CD4-positive, alpha-beta T cell treated with Interleukin-6 at 100 ng/mL for 8 hours (primary cell): ENCODE measurements around the gene WBP2.
A peak's percentile ranks its signal among the peaks of the same experiment; 100 is the strongest.

ENCODE experiments used
- DNase-seq: peaks from one replicate; pipeline ENCODE4 v3.0.0-alpha.2; 2020; ENCODE audit warnings: mixed read lengths, low spot score

WBP2 gene

DNA sequence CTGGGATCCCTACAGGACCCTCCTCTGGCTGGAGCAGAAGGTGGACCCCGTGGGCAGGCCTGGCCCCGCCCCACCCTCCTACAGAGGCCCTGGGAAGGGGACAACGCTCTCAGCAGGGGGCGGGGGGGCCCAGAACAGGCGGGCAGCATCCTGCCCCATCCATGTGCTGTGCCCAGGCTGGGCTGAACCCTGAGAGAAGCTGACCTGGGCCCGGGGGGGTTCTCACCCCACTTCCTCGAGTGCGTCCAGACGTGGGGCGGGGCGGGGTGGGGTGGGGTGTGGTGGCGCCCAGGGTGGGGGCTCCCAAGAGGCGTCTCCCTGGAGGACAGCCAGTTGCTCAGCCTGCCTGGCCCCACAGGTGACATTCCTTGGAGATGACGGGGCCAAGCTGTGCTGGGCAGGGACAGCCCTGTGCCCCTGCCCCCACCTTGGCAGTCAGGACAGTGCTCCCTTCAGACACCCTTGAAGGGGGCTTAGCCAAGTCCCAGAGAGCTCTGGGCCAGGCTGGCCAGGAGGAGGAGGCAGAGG, 10.5 kb downstream of the WBP2 start:
- DNase-seq = no peak

DNA sequence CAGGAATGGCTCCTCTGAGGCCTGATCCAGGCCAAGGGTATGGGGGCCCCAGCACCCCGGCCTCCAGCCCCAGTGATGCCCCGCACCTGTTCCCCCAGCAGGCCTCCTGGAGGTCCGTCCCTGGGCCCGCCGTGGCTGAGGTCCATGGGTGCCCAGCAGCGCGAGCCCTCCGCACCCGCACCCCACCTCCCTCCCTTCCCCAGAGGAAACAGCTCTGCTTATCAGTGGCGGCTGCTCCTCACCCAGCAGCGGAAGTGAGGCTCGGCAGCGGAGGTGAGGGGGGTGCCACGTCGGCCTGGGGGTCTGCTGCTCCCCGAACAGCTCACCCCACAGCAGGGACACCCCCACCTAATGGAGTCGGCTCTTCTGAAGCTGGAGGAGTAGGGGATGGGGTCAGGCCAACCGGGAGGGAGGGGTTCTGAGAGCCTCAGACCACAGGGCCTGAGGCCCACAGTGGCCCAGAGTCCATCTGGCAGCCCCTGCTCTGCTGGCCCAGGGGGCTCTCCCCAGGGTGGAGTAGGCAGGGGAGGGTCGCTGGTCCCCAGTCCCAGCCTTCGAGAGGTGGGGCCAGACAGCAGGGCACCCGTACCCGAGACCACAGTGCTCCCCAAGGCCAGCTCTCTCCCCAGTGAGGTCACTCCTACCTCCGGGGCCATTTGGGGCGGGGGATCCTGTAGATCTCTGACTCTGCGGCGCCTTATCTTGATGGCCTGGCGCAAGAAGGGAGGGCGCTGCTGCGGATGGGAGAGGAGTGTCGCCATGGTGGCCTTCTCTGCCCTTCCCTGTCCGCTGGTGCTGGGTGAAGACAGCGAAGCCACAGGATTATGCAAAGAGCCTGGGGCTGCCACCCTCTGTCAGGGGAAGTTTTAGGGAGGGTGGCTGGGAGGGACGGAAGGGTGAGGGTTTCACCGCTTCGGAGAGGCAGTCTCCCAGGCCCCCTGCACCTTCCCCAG, 11.3 kb downstream of the WBP2 start, which contains the start of gene UNC13D:
TSS of gene UNC13D (minus strand) at position 828 of the 953 bp plus-strand sequence. CDS start at position 761, 67 bp downstream.
- peak; percentile 67 for DNase-seq

DNA sequence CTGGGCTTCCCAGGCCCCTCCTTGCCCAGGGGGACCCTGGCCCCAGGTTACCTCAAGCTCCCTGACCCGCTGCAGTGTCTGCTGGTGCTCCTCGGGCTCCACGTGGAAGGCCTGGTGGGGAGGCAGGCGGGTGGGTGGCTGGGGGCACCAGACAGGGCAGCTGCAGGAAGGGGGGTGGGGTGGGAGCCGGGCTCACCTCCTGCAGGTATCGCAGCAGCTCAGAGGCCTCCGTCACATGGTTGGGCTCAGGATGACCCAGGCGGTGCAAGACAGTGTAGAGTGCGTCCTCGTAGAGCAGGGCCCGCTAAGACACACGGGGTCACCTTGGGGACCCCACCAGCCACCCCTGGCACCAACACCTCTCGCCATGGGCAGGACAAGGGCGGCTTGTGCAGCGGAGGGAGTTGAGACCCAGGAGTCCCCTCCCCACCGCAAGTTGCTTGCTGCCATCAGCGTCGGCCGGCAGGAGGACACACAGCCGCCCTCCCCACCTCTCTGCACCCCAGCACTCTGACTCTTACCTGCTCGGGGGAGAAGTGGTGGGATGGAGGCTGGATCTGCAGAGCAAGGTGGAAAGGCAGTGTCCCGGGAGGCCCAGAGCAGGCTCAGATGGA, 12.1 kb downstream of the WBP2 start:
- peak; percentile 34 for DNase-seq

DNA sequence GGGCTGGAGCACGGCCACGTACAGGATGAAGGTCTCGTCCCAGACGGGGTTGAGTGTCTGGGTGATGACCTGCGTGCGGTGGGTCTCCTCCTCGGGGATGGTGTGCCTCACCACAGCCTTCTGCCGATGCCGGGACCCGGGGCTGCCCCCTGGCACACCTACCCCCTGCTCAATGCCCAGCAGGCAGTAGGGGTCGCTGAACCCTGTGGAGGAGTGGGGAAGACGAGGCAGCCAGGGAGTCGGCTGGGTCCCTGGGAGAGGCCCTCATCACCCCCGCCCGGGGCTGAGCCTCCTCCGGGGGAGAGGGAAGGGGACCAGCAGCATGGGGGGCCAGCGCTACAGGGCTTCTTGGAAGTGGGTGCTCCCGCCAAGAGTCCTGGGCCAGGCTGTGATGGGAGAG, 12.7 kb downstream of the WBP2 start:
- no peak for DNase-seq

DNA sequence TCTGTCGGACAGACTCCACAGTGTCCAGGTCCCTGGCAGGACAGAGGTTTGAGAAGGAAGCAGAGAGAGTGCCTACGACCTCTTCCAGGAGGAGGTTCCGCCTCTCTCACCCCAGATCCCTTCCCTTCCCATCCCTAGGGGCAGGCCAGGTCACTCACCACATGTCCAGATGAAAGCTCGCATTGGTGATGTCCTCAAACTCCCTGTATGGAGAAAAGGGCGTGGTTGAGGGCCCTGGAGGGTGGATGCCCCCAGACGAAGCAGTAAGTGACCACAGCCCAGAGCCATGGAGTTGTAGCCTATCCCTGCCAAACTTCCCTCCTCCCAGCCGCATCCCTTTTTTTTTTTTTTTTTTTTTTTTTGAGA, 14.4 kb downstream of the WBP2 start:
- DNase-seq = no peak

DNA sequence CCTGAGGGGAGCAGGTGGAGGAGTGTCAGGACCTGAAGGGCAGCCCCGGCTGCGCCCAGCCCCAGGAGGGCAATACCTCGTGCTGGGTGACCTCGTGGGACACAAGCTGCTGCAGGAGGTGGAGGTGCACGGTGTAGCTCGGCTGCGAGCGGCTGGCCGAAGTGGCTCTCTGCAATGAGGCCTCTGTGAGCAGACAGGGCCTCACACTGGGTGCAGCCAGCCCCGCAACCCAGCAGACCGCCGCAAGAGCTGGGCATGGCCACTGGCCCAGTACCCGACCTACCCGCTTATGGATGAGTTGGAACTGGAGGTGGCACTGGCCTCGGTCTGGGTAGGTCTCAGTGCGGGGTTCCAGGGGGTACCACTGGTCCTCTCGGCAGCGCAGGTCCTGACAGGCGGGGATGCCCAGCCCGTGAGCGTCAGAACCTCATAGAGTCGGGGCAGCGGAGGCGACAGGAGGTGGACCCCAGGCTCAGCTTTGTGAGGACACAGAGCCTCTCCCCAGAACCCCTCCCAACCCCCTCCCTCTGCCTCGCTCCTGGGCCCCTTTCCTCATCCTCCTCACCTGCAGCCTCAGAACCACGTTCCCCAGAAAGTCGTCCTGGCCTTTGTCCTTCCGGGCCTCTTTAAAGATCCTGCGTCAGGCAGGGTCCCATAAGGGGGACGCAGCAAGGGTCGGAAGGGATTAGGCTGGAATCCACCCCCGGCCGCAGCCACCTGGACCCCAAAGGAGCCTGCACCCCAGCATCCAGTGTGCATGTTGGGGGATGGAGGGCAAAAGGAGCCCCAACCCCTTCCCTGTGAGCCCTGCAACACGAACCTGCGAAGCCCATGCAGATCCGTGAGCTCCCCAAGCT, 15.0 kb downstream of the WBP2 start:
- DNase-seq = no peak

DNA sequence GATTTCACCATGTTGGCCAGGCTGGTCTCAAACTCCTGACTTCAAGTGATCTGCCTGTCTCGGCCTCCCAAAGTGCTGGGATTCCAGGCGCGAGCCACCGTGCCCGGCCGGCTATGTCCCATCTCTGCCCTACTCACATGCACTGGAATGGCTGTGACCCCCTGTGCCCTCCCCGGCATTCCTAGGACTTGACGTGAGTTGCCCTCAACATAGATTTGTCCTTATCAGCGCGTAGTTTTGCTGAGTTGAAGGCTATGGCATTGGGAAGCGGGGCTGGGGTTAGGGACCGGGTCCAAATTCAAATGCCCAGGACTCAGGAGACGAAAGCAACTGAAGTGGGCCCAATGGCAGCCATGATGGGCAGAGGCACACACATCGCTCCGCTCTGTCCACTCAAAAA, 16.7 kb downstream of the WBP2 start:
- no peak for DNase-seq

DNA sequence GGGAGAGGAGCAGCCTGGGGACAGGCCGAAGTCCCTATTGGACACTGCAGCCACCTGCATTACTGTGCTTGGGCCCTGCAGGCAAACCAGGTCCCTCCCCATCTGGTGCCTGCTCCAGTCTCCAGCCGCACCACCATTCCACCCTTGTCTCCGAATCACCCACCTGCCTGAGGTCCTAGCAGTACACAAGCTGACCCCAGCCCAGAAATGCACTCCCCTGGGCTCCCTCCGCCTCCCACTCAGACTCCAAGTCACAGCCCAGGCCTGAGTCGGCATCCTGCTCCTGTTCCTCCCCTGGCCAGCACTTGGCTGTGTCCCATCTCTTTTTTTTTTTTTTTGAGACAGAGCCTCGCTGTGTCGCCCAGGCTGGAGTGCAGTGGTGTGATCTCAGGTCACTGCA, 17.2 kb downstream of the WBP2 start:
- no peak for DNase-seq

DNA sequence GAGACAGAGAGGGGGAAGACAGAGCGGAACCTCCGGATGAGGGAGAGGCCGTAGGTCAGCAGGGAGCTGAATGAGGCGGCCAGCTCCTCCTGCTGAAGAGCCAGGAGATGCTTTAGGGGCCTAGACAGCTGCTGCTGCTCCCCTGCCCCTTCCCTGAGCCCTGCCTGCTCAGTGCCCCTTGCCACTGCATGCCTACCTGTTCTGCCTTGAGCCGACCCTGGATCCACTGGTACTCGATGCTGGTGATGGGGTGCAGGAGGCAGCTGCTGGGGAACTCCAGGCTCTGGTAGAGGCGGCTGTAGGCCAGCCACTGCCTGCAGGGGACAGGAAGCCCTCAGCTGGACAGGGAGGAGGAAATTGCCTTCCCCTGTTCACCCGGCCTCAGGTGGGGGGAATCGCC, 18.5 kb downstream of the WBP2 start:
- DNase-seq = no peak

DNA sequence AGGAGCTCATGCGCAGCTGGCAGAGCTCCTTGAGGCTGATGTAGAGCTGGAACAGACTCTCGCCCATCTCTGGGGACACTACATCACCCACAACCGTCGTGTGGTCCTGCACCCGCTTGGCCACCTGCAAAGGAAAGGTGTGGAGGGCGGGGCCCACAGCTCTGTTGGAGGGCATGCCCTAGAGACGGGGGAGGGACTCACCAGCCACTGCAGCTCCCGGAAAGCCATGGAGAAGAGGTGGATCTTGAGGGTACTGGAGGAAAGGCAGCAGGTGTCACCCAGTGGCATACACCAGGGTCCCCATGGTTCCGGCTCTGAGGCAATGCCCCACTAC, 19.5 kb downstream of the WBP2 start:
- DNase-seq = no peak

DNA sequence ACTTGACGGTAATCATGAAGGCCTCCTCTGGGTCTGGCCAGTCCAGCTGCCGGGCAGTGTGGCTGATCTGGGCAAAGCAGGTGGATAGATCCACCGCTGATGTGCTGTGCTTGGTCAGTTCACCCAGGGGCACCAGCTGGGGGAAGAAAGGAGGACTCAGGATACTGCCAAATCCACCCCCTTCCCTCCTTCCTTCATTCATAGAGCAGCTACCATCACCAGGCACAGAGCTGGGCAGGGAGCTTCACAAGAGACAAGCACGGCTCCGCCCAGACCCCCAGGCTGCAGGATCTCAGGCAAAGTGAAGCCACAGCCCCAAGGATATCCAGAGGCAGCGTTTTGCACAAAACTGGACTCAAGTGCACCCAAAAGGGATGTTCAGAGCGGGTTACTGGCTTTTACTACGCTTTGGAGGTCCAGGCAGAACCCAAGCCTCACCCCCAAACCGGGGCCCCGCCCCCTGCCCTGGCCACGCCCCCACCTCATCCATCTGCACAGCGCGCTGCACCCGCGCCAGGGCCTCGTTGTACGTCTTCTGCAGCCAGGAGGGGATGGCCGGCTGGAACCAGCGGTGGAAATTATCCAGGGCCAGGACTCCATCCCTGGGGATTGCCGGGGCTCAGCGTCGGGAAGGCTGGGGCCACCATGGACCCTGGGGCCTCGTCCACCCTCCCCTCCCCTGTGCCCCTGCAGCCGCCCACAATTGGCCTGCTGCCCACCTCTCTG, 20.0 kb downstream of the WBP2 start:
- DNase-seq = no peak

DNA sequence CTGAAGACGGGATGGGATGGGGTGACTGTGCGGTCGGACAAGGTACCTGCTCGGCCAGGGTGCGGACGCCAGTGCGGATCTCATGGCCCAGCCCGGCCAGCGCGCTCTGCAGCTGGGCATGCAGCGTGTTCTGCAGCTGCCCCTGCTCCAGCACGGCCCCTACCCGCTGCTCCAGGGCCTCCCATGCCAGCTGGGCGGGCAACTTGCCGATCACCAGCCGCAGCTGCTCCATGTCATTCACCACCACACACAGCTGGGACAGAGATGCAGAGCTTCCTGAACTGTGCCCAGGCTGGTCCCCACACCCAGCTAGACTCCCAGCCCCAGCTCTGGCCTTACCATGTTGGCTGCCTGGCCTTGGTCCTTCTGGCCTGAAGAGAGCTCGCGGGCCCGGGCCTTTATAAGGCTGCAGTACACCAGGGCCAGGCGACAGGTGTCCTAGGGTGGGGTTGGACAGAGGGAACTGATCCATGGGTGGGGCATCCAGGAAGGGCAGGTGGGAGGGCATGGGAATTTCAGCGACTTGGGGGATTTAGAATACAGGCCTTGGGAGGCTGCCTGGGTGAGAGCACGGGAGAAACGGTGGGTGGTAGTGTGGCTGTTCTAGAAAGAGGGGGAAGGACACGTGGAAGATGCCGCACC, 20.7 kb downstream of the WBP2 start:
- no peak for DNase-seq

DNA sequence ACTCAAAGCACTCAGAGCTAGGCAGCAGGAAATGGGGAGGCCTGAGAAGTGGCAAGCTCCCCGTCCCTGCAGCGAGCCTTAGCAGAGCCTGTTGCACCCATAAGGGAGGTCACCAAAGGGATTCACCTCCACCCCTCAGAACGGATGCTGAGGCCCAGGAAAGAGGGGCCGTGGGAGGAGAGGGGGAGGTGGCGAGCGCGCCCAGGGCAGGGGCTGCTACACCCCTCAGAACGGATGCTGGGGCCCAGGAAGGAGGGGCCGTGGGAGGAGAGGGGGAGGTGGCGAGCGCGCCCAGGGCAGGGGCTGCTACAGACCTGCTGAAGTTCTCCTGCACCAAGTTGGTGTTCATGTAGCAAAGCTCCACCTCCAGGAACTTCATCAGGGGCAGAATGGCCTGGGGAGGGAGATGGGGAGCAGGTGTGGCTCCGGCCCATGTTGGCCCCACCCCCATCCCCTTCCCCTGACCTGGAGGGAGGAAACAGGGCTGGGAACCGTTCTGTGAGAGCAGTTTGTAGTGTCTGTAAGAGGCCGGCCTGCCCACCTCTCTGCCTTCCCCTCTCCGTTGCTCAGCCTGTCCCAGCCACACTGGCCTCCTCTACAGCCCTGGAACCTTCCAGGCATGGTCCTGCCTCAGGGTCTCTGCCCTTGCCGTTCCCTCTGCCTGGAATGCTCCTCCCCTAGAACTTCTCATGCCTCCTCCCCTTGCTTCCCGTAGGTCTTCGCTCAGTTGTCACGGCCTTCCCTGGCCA, 22.3 kb downstream of the WBP2 start:
- DNase-seq = peak; percentile 37

DNA sequence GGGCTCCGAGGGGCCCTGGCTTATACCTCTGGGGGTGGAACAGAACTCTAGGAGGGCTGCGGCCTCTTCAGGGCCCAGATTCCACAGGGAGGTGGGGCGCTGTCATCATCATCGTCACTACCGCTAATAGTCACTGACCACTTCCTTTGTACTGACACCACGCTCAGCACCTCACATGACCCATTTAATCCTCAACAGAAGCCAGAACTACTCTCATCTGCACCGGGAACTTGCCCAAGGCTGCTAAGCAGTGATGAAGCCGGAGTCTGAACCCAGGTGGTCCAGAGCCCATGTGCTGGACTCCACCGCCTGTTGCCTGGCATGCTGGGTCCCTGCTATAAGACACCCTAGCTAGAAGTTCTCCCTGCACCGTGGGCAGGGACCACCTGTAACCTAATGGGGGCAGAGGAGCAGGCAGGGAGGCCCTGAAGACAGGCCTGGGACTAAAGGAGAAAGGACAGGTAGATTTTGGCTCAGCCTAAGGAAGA, 22.9 kb downstream of the WBP2 start:
- DNase-seq = peak; percentile 43

DNA sequence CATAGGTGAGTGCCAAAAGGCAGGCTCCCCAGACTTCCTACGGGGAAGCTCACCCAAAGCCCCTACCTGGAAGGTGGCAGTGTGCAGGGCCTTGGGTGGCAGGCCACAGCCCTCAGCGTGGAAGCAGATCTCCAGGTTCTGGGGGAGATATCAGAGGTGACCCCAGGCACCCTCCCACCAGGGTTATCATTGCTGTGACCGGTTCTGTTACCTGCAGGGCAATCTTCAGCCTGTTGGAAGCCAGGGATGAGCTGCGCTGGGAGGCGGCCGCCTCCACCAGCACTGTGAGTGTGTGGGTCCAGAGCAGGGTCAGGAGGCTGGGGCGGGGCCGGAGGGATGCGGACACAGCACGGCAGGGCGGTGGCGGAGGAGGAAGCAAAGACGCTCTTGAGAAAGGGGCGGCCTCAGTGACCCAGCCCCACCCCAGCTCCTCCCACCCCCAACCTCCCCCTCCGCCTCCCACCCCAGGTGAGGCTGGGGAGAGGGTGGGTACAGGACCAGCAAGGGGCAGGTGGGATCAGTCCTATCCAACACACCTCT, 24.0 kb downstream of the WBP2 start:
- no peak for DNase-seq

DNA sequence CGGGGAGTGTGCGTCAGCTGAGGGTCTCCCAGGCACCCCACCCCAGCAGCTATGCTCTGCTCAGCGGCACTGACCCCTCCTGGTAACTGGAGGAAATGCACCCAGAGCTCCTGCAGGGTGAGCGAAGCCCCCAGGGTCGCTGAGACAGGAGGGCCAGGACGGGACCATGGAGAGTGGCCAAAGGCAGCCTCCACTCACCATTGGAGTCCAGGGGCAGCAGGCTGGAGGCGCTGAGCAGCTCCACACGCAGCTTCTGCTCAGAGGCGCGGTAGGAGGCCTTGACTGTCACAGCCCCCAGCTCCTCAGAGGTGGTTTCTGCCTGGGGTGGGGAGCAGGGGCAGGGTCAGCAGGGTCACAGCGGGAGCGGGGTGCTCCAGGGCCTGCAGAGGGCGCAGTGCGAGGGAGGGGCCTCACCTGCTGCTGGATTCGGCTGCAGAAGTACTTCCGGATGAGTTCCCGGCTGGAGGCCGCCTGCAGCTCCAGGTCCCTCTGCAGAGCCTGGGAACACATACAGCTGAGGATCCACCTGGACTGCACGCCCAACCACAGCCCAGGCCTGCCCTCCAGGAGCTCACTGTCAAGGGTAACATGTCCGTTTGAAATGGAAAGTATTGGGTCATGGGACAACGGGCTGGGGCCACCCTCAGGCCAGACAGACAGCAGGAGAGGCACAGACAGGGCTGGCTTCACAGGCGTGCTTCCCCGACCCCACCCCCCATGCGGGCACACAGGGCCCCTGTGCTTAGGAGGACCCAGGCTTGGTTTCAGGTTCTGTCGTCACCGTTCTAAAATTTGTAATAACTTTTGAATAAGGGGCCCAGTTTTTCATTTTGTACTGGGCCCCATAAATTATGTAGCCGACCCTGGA, 24.7 kb downstream of the WBP2 start:
- no peak for DNase-seq

DNA sequence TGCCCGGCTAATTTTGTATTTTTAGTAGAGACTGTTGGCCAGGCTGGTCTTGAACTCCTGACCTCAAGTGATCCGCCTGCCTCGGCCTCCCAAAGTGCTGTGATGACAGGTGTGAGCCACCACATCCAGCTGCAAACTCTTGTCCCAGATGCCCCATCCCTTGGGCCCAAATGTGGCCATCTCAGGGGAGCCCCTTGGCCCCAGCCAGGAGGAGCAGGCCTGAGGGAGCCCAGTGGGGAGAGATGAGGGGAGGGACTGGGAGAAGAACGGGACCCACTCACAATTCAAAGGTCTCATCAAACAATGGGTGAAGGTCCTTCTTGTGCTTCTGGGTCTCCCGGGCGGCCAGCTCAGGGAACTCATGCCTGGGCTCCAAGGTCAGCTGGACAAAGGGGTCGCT, 25.4 kb downstream of the WBP2 start:
- no peak for DNase-seq

DNA sequence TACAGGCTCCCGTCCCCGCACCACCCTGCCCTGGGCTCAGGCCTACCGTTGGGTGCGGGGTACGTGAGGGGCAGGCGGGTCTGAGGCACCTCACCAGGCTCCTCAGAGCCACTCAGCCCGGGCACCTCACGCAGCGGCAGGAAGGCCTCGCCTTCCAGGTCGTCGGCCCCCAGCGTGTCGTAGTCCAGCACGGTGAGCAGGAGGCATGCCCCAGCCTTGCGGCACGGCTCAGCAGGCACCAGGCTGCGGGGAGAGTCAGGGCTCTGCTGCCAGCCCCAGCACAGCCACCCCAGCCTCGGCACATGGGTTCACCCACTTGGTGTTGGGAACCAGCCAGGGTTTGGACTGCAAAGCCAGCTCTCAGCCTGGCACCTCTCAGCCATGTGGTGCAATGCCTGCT, 26.4 kb downstream of the WBP2 start:
- DNase-seq = no peak

DNA sequence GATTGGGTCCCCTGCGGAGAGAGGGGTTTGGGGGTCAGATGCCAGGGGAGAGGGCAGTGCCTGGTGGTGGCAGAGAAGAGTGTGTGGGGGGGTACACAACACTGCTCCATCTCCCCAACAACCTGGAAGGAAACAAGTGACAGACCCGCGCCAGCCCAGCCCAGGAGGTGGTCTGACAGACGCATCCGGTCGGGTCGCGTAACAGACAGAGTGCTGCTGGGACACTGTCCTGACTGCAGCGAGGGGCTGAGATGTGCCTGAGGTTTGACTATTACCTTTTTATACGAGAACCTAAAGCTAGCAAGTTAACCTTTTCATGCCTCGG, 27.1 kb downstream of the WBP2 start:
- DNase-seq = no peak
